Subcutaneous abdominal adipose tissue (tissue), 5 donors: Measurements from ENCODE around the gene RPL35A.

Experiments
- H3K27ac ChIP-seq: one replicate; pipeline ENCODE4 v1.7.0; 2013; ENCODE audit warnings: low read depth, mild to moderate bottlenecking, inconsistent platforms, low read length, moderate library complexity
- H3K27me3 ChIP-seq, 5 donors: one replicate each; pipeline ENCODE4 v1.7.0; 2013; ENCODE audit warnings: low read length in 5 of 5, inconsistent platforms in 1 of 5; ENCODE audit not compliant: control insufficient read depth in 5 of 5, insufficient read depth in 4 of 5
- H3K36me3 ChIP-seq, 5 donors: one replicate each; pipeline ENCODE4 v1.7.0; 2013; ENCODE audit warnings: low read length in 5 of 5; ENCODE audit not compliant: control insufficient read depth in 5 of 5, insufficient read depth in 5 of 5
- H3K4me1 ChIP-seq, 5 donors: one replicate each; pipeline ENCODE4 v1.7.0; 2013; ENCODE audit warnings: low read length in 5 of 5, mild to moderate bottlenecking in 3 of 5, moderate library complexity in 1 of 5; ENCODE audit not compliant: control insufficient read depth in 5 of 5, insufficient read depth in 5 of 5
- H3K4me3 ChIP-seq, 5 donors: one replicate each; pipeline ENCODE4 v1.7.0; 2013; ENCODE audit warnings: low read length in 5 of 5, low read depth in 1 of 5
- H3K9ac ChIP-seq, 5 donors: one replicate each; pipeline ENCODE4 v1.7.0; 2013; ENCODE audit warnings: low read length in 5 of 5, mild to moderate bottlenecking in 4 of 5, moderate library complexity in 3 of 5
- H3K9me3 ChIP-seq, 5 donors: one replicate each; pipeline ENCODE4 v1.7.0; 2013; ENCODE audit warnings: low read length in 5 of 5; ENCODE audit not compliant: control insufficient read depth in 5 of 5
- donor health status: healthy.
- donor health status: healthy.
- donor health status: healthy.
- donor health status: healthy.
- donor health status: healthy.

RPL35A gene

DNA sequence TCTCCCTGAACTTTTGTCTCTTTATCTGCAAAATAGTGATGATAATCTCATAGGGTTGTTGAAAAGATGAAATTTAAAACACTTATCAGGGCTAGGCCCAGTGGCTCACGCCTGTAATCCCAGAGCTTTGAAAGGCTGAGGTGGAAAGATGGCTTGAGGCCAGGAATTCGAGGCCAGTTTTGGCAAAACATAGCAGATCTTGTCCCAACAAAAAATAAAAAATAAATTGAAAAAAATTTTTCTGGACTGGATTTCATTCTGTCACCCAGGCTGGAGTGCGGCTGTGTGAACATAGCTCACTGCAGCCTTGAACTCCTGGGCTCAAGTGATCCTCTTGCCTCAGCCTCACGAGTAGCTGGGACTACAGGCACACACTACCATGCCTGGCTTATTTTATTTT lies 39.7 kb downstream of the RPL35A start:
- H3K4me3 ChIP-seq = no peak overlapping the region
- H3K9ac ChIP-seq = no peak overlapping the region
- H3K27me3 ChIP-seq = no peaks in the 10 kb centered on the region
- no peak overlapping the region for H3K27ac ChIP-seq
- no peaks in the 10 kb centered on the region for H3K9me3 ChIP-seq
- H3K36me3 ChIP-seq = peaks cover 6 to 23% (median 10%) of the 10 kb centered on the region in 5 donors
- H3K4me1 ChIP-seq = no peaks in the 10 kb centered on the region

DNA sequence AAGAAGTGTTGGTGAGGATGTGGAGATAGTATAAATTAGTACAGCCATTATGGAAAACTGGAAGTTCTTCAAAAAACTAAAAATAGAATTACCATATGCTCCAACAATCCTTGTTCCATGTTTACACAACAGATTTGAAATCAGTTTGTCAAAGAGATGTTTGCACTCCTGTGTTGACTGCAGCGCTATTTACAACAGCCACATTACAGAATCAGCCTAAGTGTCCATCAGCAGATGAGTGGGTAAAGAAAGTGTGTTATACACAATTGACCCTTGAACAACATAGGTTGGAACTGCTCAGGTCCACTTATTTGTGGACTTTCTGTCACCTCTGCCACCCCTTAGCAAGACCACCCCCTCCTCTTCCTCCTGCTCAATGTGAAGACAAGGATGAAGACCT lies 44.7 kb downstream of the RPL35A start:
- Histone ChIP-seq H3K4me3 (no peak overlapping the region), H3K9ac (no peak overlapping the region), H3K27ac (no peak overlapping the region), H3K27me3 (no peaks in the 10 kb centered on the region), H3K4me1 (no peaks in the 10 kb centered on the region), H3K36me3 (peaks cover 7 to 24% (median 14%) of the 10 kb centered on the region in 5 donors), H3K9me3 (no peaks in the 10 kb centered on the region)

DNA sequence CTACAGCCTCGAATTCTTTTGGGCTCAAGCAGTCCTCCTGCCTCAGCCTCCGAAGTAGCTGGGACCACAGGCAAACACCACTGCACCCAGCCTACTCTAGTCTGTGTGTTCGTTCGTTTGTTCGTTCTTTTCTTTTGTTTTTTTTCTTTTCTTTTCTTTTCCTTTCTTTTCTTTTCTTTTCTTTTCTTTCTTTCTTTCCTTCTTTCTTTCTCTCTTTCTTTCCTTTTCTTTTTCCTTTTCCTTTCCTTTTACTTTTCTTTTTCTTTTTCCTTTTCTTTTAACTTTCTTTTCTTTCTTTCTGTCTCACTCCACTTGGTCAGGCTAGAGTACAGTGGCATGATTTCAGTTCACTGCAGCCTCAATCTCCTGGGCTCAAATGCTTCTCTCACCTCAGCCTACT lies 46.9 kb downstream of the RPL35A start:
- no peak overlapping the region for H3K9ac ChIP-seq
- no peaks in the 10 kb centered on the region for H3K4me1 ChIP-seq
- H3K9me3 ChIP-seq = no peaks in the 10 kb centered on the region
- H3K27me3 ChIP-seq = no peaks in the 10 kb centered on the region
- H3K4me3 ChIP-seq = no peak overlapping the region
- no peak overlapping the region for H3K27ac ChIP-seq
- H3K36me3 ChIP-seq = peaks cover 9 to 21% (median 12%) of the 10 kb centered on the region in 5 donors

DNA sequence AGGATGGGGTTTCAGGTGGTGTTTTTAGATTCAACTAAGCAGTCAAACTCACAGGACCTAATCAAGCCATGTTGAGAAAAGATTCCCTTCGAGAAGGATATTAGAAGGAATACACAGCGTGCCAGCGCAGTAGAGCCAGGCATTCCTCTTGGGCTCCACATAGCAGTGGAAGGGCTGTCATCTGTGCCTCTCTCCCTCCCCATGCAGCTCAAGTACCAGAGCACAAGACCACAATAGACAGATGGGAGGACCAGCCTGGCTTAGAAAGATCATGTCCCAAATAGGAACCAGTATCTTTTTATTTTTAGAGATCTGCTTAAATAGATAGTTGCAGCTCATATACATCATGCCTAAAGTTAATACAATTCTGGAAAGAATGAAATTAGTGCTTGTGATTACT lies 47.9 kb downstream of the RPL35A start:
- Histone ChIP-seq H3K27ac (no peak overlapping the region), H3K27me3 (no peaks in the 10 kb centered on the region), H3K9ac (no peak overlapping the region), H3K4me3 (no peak overlapping the region), H3K36me3 (peaks cover 9 to 18% (median 12%) of the 10 kb centered on the region in 5 donors), H3K9me3 (no peaks in the 10 kb centered on the region), H3K4me1 (no peaks in the 10 kb centered on the region)
